UCSD-AML1 (cell line): ENCODE data around the gene RBM19.

ENCODE experiments used
- DNase-seq: peaks from one replicate; lab custom pipeline; 2025; ENCODE audit not compliant: unreplicated experiment; lab: John Stamatoyannopoulos, UW

Gene RBM19

DNA sequence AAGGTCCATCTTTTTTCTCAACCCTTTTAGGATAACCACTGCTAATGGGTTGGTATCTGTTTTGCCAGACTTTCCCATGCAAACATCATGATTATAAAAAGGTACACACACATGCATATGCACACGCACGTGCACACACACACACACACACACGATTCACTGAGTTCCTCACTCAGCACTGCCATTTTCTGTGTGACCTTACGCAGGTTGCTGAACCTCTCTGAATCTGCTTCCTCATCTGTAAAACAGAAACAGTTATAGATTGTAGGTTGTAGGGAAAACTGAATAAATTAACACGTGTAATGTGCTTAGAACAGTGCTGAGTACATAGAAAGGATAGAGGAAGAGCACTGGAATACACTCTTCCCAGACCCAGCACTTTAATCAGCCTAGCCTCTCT is 182.3 kb downstream of the RBM19 start:
- DNase-seq: no peak

DNA sequence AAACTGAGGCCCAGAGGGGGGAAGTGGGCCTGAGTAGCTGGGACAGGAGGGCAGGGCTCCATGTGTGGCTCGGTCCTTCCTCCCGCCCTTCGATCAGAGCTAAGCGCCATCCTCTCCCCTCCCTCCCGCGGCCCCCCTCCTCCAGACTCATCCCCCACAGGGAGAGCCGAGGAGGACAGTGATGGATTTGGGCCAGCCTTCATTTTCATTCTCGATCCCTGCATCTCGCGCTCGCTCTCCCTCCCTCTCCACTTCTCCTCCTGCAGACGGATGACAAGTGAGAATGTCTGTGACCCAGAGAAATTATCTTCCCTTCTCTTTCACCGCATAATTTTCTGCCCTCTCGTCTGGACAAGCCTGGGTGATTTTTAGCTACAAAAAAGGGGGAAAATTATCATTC is 183.3 kb downstream of the RBM19 start:
- no peak for DNase-seq

DNA sequence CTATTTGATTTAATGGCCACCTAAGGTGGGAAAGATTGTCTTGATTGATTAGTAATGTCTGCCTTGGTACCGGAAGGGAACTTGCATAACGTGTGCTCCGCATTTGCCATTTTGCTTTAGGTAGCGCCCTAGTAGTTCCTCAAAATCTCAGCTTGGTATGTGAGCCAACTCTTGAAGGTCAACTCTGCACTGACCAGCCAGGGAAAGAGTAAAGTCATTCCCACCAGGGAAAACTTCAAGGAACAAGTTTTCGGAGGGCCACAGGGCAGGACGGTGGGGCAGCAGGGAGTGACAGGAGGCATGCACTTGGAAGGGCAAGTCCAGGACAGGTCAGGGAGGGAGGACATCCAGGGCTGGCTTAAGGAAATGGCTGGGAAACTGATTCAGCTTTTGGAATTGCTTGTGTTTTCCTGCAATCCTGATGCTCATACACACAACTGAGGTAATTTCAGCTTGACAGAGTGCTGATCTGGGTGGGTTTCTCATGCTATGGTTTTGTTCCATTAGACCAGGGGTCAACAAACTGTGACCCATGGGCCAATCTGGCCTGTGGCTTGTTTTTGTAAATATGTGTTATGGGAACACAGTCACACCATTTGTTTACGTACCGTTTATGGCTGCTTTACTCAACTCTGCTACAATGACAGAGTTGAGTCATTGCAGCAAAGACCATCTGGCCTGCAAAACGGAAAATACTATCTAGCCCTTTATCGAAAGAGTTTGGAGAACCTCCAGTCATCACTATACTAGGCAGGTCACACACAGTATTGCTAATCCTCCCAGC is 184.5 kb downstream of the RBM19 start:
- no peak for DNase-seq

DNA sequence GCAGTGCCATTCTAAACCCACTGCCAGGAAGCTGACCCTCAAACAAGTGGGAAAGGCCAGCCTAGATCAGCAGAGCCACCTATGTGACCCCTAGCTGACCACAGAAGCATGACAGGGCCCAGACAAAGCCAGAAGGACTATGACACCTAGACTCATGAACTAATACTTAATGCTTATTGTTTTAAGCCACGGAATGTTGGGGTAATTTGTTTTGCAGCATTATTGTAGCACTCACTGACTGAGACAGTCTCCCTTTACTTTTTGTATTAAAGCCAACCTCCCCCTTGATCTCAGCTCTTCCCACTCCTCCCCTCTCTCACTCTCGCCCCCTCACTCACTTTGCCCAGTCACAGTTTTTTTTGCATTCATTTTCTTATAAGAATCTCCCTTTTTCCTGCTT is 186.4 kb downstream of the RBM19 start:
- no peak for DNase-seq

DNA sequence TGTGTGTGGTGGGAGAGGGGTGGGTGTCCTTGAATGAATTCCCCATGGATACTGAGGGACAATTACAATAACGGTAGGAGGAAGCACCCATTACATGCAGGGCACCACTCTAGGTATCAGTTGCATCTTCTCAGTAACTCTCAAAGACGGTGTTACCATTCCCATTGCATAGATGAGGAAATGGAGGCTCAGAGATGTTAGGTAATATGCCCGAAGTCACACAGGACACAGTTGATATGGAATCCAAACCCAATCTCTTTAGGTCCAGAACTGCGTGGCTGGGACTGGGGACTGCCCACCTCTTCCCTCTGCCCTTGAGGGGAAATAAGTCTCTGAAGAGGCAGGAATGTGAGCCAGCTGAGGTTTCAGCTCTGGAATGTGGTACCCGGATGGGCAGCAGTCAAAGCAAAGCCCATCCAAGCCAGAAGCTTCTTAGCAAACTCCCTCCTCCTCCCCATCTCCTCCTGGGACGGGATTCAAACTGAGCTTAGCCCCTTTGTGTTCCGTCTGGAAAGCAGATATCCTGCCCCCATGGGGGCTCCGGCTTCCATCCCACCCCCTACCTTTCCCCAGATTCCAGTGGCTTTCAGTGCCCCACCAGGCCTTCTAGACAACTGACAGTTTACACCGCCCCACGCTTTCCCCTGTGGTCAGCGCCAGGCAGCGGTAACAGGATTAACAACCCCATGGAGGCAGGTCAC is 187.5 kb downstream of the RBM19 start:
- no peak for DNase-seq

DNA sequence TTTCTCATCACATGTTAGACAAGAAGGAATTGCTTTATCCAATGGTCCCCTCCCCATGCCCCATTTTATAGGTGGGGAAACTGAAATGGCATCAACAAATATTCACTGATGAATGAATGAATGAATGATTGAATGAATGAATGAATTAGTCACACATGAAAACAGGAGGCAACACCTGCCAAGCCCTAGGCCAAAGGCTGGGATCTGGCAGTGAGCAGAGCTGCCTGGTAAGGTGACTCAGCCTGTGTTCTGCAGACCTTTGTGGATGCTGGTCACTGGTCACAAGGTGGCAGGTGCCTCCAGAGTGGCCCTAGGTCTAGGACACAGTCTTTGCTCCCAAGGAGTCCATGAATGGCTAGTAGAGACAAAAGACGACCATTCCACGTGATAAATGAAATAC is 188.4 kb downstream of the RBM19 start:
- no peak for DNase-seq

DNA sequence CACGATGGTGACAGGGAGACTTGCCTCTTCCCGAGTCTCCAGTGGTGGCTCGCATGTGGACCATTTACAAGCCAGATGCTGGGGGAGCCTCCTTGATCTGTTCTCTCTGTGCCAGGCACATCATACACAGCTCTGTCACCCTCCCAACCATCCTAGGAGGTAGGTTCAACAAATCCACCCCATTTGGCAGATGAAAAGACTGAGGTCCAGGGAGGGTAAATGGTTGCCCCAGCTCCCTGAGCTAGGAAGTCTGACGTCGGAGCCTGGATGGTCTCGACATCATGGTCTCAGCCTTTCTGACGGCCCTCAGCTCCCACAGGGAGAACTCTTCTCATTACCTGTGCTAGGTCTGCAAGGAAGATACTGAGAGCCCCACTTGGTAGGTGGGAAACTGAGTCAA is 189.6 kb downstream of the RBM19 start:
- DNase-seq: no peak

DNA sequence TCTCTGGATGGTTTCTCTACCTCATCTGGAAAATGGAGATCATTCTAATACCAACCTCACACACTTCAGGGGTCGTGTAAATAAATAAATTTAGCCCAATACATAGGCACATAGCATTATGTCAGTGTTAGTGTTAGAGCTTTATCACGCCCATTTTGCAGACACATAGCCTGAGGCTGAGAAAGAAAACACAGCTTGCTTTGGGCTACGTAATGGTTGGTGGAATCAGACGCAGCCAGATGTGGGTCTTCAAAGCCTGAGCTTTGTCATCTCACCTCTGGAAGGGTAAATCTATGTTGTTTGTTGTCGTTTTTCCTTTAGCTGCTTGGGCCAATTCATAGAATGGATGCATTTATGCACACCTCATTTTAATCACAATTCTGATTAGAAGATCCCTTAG is 191.6 kb downstream of the RBM19 start:
- no peak for DNase-seq

DNA sequence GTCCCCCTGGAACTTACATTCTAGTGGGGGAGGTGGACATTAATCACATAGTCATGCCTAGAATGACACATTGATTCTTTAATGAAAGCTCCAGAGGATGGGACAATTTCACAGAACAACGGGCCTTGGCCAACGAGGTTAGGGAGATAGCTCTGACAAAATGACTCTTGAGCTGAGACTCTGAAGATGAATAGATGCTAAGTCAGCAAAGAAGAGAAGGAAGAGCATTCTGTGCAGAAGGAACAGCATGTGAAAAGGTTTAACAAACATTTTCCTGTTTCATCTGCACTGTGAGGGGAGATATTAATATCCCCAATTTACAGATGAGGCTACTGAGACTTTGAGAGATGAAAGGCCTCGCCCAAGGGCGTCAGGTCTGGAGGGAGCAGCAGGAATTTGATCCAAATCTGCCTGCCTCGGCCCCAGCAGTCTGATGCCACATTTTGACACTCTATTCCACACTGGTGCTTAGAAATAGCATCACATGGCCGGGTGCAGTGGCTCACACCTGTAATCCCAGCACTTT is 193.6 kb downstream of the RBM19 start:
- no peak for DNase-seq

DNA sequence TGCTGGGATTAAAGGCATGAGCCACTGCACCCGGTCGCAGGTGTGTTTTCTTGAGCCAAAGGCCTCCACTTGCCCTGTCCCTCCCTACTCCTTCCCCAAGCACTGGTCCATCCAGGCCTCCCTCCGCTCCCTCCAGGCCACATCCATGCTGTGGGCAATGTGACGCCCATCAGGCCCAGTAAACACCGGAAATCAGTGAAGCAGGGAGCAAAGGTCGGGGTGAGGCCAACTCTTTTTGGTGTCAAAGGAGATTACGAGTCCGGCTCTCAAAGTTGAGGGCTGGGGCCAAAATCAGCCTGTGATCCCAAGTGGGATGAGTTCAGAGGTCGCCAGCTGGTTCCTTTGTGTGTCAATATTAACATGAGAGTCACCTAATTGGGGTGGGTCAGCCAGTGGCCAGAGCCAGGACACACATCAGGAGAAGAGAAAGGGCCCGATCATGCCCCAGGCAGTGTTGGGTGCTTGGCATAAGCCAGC is 195.7 kb downstream of the RBM19 start:
- DNase-seq: no peak

DNA sequence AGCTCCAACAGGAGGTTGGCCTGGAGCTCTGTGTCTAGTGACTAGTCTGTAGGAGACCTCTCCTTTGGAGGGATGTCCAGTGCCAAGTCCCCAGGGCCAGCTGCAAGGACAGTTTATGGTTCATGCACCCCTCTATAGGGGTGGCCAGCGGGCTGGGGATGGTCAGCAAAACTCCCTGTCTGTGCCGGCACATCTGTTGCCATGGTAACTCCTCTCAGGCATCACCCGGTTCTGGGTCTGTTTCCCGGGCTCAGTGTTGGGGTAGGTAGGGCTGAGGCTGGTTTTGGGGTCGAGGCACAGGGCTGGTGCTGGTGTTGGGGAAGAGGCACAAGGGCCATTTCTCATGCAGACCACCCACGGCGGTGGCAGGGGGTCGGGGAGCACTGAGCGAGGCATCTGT is 196.8 kb downstream of the RBM19 start:
- DNase-seq: no peak

DNA sequence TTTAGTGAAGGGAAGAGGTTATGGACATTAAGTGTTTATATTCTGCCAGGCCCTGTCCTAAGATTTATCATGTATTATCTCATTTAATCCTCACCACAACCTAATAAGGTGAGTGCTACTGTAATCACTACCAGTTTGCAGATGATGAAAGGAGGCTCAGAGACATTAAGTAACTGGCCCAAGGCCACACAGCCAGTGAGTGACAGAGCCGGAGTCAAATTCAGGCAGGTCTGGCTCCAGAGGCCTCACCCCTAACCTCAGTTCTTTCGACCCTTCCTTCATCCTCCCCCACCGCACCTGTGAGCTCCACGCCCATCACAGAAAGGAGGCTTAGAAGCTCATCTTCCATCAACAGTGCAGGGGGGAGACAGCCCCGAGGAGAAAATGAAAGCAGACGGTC is 197.3 kb downstream of the RBM19 start:
- no peak for DNase-seq

DNA sequence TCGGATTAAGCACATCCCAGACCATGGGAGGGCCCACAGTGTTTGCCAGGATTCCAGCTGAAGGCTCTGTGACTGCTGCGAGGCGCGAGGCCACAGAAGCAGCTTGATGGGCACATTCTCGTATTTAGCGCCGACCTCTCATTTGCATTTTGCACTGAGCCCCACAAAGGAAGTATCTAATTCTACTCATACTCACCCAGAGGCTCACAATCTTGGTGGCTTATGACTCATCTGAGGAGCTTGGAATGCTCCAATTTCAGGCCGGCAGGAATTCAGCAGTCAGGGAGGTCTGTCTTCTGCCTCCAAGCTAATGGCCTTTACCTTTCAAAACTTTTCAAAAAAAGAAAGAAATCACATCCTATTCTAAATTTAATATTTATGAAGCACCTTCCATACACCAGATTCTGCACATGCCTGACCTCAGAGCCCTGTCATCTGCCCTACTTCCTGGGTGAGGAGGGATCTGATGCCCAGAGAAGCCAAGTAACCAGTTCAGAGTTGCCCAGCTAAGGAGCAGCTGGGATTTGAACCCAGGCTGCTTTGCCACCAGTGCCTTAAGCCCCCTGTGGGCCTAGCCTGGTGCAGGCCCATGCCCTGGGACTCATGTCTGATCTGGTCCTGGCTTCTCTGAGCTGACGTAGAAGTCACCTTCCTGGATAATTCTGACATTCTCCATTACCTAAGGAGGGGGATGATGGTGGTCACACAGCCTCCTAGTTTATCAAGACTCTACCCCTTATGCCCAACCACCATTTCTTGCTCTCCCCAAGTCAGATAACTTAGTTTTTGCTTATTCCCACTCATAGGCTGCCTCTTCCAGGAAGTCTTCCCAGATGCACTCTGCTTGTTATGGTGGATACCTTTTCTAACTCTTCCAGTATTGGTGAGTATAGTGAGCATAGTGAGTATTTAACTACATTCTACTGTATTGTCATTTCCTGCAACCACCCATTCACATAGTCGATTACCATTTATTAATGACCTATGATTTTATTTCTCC is 198.9 kb downstream of the RBM19 start:
- no peak for DNase-seq
